H1 (cell line): Measurements from ENCODE around the gene TGFBRAP1. TPM values are rescaled to one million over a fixed set of nuclear protein-coding genes. Genes with fewer than 3 reads are reported as not detected.

Experiments used
- CTCF ChIA-PET: fragments of 300-600 bp; sonication (Branson Sonifier 250); formaldehyde crosslinking; loops from one replicate; lab custom pipeline; 2021; ENCODE audit not compliant: partially characterized antibody; lab: Charles Lee
- POLR2A ChIA-PET: fragments of 300-600 bp; sonication (Branson Sonifier 250); formaldehyde crosslinking; loops from one replicate; lab custom pipeline; 2021; ENCODE audit warnings: inconsistent platforms; ENCODE audit not compliant: partially characterized antibody; lab: Charles Lee
- DNase-seq, 2 experiments: peaks; one replicate each; pipeline versions ENCODE4 v3.0.0 to v3.0.0-alpha.2; 2010 to 2022; ENCODE audit warnings: low spot score in 2 of 2, low read depth in 1 of 2, mixed read lengths in 1 of 2
- FAIRE-seq: peaks from 2 replicates; lab custom pipeline; 2011; peaks lifted over from hg19 to GRCh38; lab: Jason Lieb, UNC
- H2AFZ ChIP-seq: 2 replicates; pipeline ENCODE4 v1.8.1; 2012; ENCODE audit warnings: low read length, inconsistent platforms
- H2AK5ac ChIP-seq: 2 replicates; pipeline ENCODE4 v1.6.1; 2013; ENCODE audit warnings: low read depth, low read length
- H2BK120ac ChIP-seq: replicated peaks from 2 replicates; pipeline ENCODE3; 2013; ENCODE audit warnings: low read depth, low read length, inconsistent platforms
- H2BK12ac ChIP-seq: 2 replicates; pipeline ENCODE4 v1.6.1; 2013; ENCODE audit warnings: low read depth, low read length
- H2BK15ac ChIP-seq: 2 replicates; pipeline ENCODE4 v1.6.1; 2013; ENCODE audit warnings: low read length
- H2BK20ac ChIP-seq: 2 replicates; pipeline ENCODE4 v1.6.1; 2013; ENCODE audit warnings: low read length
- H2BK5ac ChIP-seq: 2 replicates; pipeline ENCODE4 v1.6.1; 2013; ENCODE audit warnings: low read depth, low read length
- H3K14ac ChIP-seq: 2 replicates; pipeline ENCODE4 v1.6.1; 2013; ENCODE audit warnings: inconsistent platforms; ENCODE audit not compliant: insufficient read length
- H3K18ac ChIP-seq: 2 replicates; pipeline ENCODE4 v1.6.1; 2013; ENCODE audit warnings: low read length; ENCODE audit errors: extremely low read depth
- H3K23ac ChIP-seq: 2 replicates; pipeline ENCODE4 v1.6.1; 2013; ENCODE audit warnings: inconsistent platforms; ENCODE audit not compliant: insufficient read length
- H3K23me2 ChIP-seq: 2 replicates; pipeline ENCODE4 v1.6.1; 2013; ENCODE audit warnings: low read depth, low read length
- H3K27ac ChIP-seq: 2 replicates; pipeline ENCODE4 v1.6.1; 2011; ENCODE audit warnings: low read depth, low read length, inconsistent platforms
- H3K27me3 ChIP-seq, 4 experiments: replicated peaks in 1 of 4; 1 replicate in 1 of 4; 2 replicates in 3 of 4; pipeline versions ENCODE4 v1.6.1 to v1.8.1; 2011 to 2013; ENCODE audit warnings: low read length in 3 of 4, mild to moderate bottlenecking in 3 of 4, inconsistent platforms in 2 of 4, mixed read lengths in 2 of 4, moderate library complexity in 1 of 4; ENCODE audit not compliant: control insufficient read depth in 3 of 4, insufficient read depth in 3 of 4; ENCODE audit errors: extremely low read depth in 1 of 4
- H3K36me3 ChIP-seq, 4 experiments: 2 replicates each; pipeline versions ENCODE4 v1.6.1 to v1.8.1; 2011 to 2013; ENCODE audit warnings: mild to moderate bottlenecking in 4 of 4, low read length in 3 of 4, moderate library complexity in 2 of 4, control low read depth in 1 of 4, inconsistent platforms in 1 of 4; ENCODE audit not compliant: insufficient read depth in 4 of 4, control insufficient read depth in 2 of 4
- H3K4ac ChIP-seq: replicated peaks from 2 replicates; pipeline ENCODE3; 2013; ENCODE audit warnings: low read length, low read depth, mixed read lengths, inconsistent platforms; ENCODE audit not compliant: insufficient read length
- H3K4me1 ChIP-seq, 4 experiments: replicated peaks in 1 of 4; 1 replicate in 1 of 4; 2 replicates in 3 of 4; pipeline versions ENCODE4 v1.6.1 to v1.8.1; 2011 to 2013; ENCODE audit warnings: low read length in 3 of 4, inconsistent platforms in 2 of 4, mixed read lengths in 1 of 4; ENCODE audit not compliant: insufficient read depth in 4 of 4, control insufficient read depth in 3 of 4
- H3K4me2 ChIP-seq, 2 experiments: 2 replicates each; pipeline versions ENCODE4 v1.6.1 to v1.8.1; 2011 to 2013; ENCODE audit warnings: low read depth in 2 of 2, low read length in 2 of 2, control low read depth in 1 of 2, inconsistent platforms in 1 of 2, mild to moderate bottlenecking in 1 of 2; ENCODE audit not compliant: insufficient read depth in 1 of 2
- H3K4me3 ChIP-seq, 4 experiments: fragments of 200-600, 300-600 bp in 1 of 4; sonication (generic), shearing (Covaris generic), sonication (Bioruptor Twin) in 1 of 4; 2 replicates each; pipeline versions ENCODE4 v1.5.1 to v1.8.1; 2011 to 2016; ENCODE audit warnings: low read length in 4 of 4, low read depth in 3 of 4, control low read depth in 2 of 4, inconsistent platforms in 2 of 4, mild to moderate bottlenecking in 2 of 4, mixed read lengths in 1 of 4, moderate library complexity in 1 of 4; ENCODE audit not compliant: insufficient read depth in 2 of 4; ENCODE audit errors: extremely low read depth in 1 of 4
- H3K56ac ChIP-seq: replicated peaks from 2 replicates; pipeline ENCODE3; 2013; ENCODE audit warnings: low read depth, mild to moderate bottlenecking, mixed read lengths, low read length, inconsistent platforms; ENCODE audit not compliant: insufficient read length
- H3K79me1 ChIP-seq: 2 replicates; pipeline ENCODE4 v1.6.1; 2013; ENCODE audit warnings: low read depth, low read length, control low read depth
- H3K79me2 ChIP-seq, 2 experiments: 2 replicates each; pipeline versions ENCODE4 v1.6.1 to v1.8.1; 2012 to 2013; ENCODE audit warnings: low read length in 2 of 2, mild to moderate bottlenecking in 2 of 2, inconsistent platforms in 1 of 2; ENCODE audit not compliant: insufficient read depth in 2 of 2, control insufficient read depth in 1 of 2
- H3K9ac ChIP-seq, 4 experiments: replicated peaks in 1 of 4; 1 replicate in 1 of 4; 2 replicates in 3 of 4; pipeline versions ENCODE4 v1.6.1 to v1.8.1; 2011 to 2013; ENCODE audit warnings: low read depth in 3 of 4, low read length in 3 of 4, control low read depth in 2 of 4, mild to moderate bottlenecking in 2 of 4, moderate library complexity in 2 of 4, inconsistent platforms in 1 of 4; ENCODE audit errors: extremely low read depth in 1 of 4
- H3K9me3 ChIP-seq, 2 experiments: 2 replicates each; pipeline versions ENCODE4 v1.6.1 to v1.8.1; 2012 to 2013; ENCODE audit warnings: mild to moderate bottlenecking in 2 of 2, moderate library complexity in 2 of 2, control low read depth in 1 of 2, inconsistent platforms in 1 of 2, low read depth in 1 of 2, low read length in 1 of 2, mixed read lengths in 1 of 2; ENCODE audit not compliant: insufficient read depth in 2 of 2
- H4K20me1 ChIP-seq, 2 experiments: replicated peaks in 1 of 2; 2 replicates each; pipeline versions ENCODE3 to v1.8.1; 2011 to 2013; ENCODE audit warnings: inconsistent platforms in 2 of 2, low read length in 2 of 2, mild to moderate bottlenecking in 1 of 2; ENCODE audit not compliant: insufficient read depth in 2 of 2, control insufficient read depth in 1 of 2
- H4K5ac ChIP-seq: 2 replicates; pipeline ENCODE4 v1.6.1; 2013; ENCODE audit warnings: low read length, low read depth, mixed read lengths, inconsistent platforms; ENCODE audit not compliant: insufficient read length
- H4K8ac ChIP-seq: 2 replicates; pipeline ENCODE4 v1.8.0; 2013; ENCODE audit warnings: mild to moderate bottlenecking, moderate library complexity, low read length, inconsistent platforms; ENCODE audit not compliant: insufficient read depth; ENCODE audit errors: extremely low read depth
- H4K91ac ChIP-seq: replicated peaks from 2 replicates; pipeline ENCODE3; 2013; ENCODE audit warnings: low read length, mixed read lengths, inconsistent platforms; ENCODE audit not compliant: insufficient read length
- CTCF ChIP-seq, 3 experiments: IDR thresholded peaks; 1 replicate in 2 of 3; 2 replicates in 1 of 3; pipeline versions ENCODE4 v1.5.1 to v1.6.1; 2011; ENCODE audit warnings: low read length in 3 of 3, mild to moderate bottlenecking in 3 of 3, inconsistent platforms in 2 of 3, low read depth in 1 of 3, moderate library complexity in 1 of 3; ENCODE audit not compliant: insufficient read depth in 1 of 3; ENCODE audit errors: control extremely low read depth in 1 of 3
- KDM1A ChIP-seq: fragments of 200-600, 300-600 bp; sonication (generic); IDR thresholded peaks from 2 replicates; pipeline ENCODE4 v1.7.1; 2016; ENCODE audit warnings: mild to moderate bottlenecking, low read length, borderline replicate concordance
- MAX ChIP-seq: IDR thresholded peaks from 2 replicates; pipeline ENCODE4 v1.6.1; 2012; ENCODE audit warnings: inconsistent platforms
- RAD21 ChIP-seq, 2 experiments: IDR thresholded peaks in 1 of 2; conservative IDR thresholded peaks in 1 of 2; 2 replicates each; pipeline ENCODE4 v1.6.1; 2011; ENCODE audit warnings: low read depth in 2 of 2, low read length in 2 of 2, improper control_type of control experiment in 1 of 2, inconsistent platforms in 1 of 2, mild to moderate bottlenecking in 1 of 2, moderate library complexity in 1 of 2
- TAF7 ChIP-seq: optimal IDR thresholded peaks from 2 replicates; pipeline ENCODE3; 2011; ENCODE audit warnings: low read depth, mild to moderate bottlenecking, inconsistent platforms, low read length, moderate library complexity, borderline replicate concordance
- WGBS, 2 experiments: shearing (Covaris generic) in 1 of 2; methylation state at CpG; one replicate each; pipeline versions ENCODE4 v1.1.6 to v1.1.7; 2013 to 2015; ENCODE audit warnings: low lambda C conversion rate in 2 of 2, mixed read lengths in 2 of 2, inconsistent platforms in 1 of 2, low coverage in 1 of 2, missing lambda C conversion rate in 1 of 2; ENCODE audit not compliant: insufficient replicate concordance in 2 of 2, insufficient coverage in 1 of 2, insufficient read length in 1 of 2; ENCODE audit errors: extremely low coverage in 1 of 2, missing lambda C conversion rate in 1 of 2; 5-methylcytosine and 5-hydroxymethylcytosine counted together
- polyA plus RNA-seq, 7 experiments: library from polyadenylated mRNA; depleted of rRNA in 3 of 7; stranded (reverse) in 5 of 7; unstranded in 2 of 7; fragments of >200 nt in 5 of 7; fragments of 200-250 nt in 2 of 7; gene quantifications; 1 replicate in 5 of 7; 2 replicates in 1 of 7; 4 replicates in 1 of 7; pipeline versions ENCODE4 v1.2.1 to v1.2.3, GENCODE V29; 2011 to 2013; ENCODE audit warnings: missing spikeins in 2 of 7, mixed read lengths in 2 of 7
- total RNA-seq: library from RNA; stranded (reverse); fragmentation: NEBNext Ultra II Directional; extraction: Animal tissue kit (Norgen Biotek cat#: 25700); gene quantifications from 2 replicates; pipeline ENCODE4 v1.2.1, GENCODE V29; 2021

TGFBRAP1 gene
- total and polyA plus RNA-seq, 2 of the 8 experiments (the other 6 are each of a cell fraction or from before 2014, with no cell fraction given): 11.2 to 20.2 TPM

- no peak overlapping the region for H2BK120ac ChIP-seq
- H3K4me2 ChIP-seq: no peak overlapping the region
- no peaks in the 10 kb centered on the region; the same call in 1 of the 2 replicates for H3K23me2 ChIP-seq
- no peaks in the 10 kb centered on the region; the same call in 1 of the 2 replicates for H3K79me1 ChIP-seq
- no peak overlapping the region for H3K4me3 ChIP-seq
- H4K5ac ChIP-seq: no peak overlapping the region
- peaks cover 0 to 17% (median 8%) of the 10 kb centered on the region in 4 experiments; a peak in 6 of 8 replicates for H3K36me3 ChIP-seq
- H4K20me1 ChIP-seq: peaks cover 0 to 6% of the 10 kb centered on the region in 2 experiments
- peaks cover 0 to 3% of the 10 kb centered on the region in 2 experiments; a peak in 2 of 4 replicates for H3K79me2 ChIP-seq
- no peak overlapping the region for H4K91ac ChIP-seq
- WGBS, 2 experiments: 63% methylated on average over 5 of the region's 5 CpGs; no CpG with 5 or more reads in 1 of the 2 experiments
- no peak overlapping the region for H3K27ac ChIP-seq
- DNase-seq (peak; percentile 44 to 74), FAIRE-seq (no peak)
- H3K56ac ChIP-seq: no peak overlapping the region
- no peak overlapping the region for H2BK15ac ChIP-seq
- POLR2A ChIA-PET: interaction anchor here (1.3 kb wide), 1 partner anchor 16 kb away, joined by 6 read pairs; no protein-coding TSS in a partner anchor
- no peak overlapping the region for H3K23ac ChIP-seq
- H3K18ac ChIP-seq: no peak overlapping the region
- H2AK5ac ChIP-seq: no peak overlapping the region
- H3K9me3 ChIP-seq: no peaks in the 10 kb centered on the region
- no peak overlapping the region for H3K9ac ChIP-seq
- no peak overlapping the region for H4K8ac ChIP-seq
- no peaks in the 10 kb centered on the region for H3K27me3 ChIP-seq
- H2BK5ac ChIP-seq: no peak overlapping the region
- H3K4ac ChIP-seq: no peak overlapping the region
- no peak overlapping the region for H2BK12ac ChIP-seq
- H2BK20ac ChIP-seq: no peak overlapping the region
- H2AFZ ChIP-seq: no peak overlapping the region
- H3K14ac ChIP-seq: no peak overlapping the region
- CTCF ChIA-PET: interaction anchor here (0.7 to 3.8 kb wide), 23 partner anchors 9 to 656 kb away, joined by 3 to 26 read pairs (median 4); no protein-coding TSS in a partner anchor
- no peaks in the 10 kb centered on the region for H3K4me1 ChIP-seq
- TF ChIP-seq TAF7 (no peak), KDM1A (no peak), MAX (peak; percentile 38; the same call in 1 of the 2 replicates), RAD21 (IDR thresholded peaks at IDR 0.05 in 1 of 2, conservative IDR thresholded peaks at IDR 0.05 in 1 of 2; ENCODE audit: low read depth in 2 of 2, low read length in 2 of 2) (peak; percentile 66 to 67), CTCF (IDR thresholded peaks at IDR 0.05; ENCODE audit: control extremely low read depth in 1 of 3, insufficient read depth in 1 of 3, low read depth in 1 of 3, low read length in 3 of 3) (peak; percentile 31 to 71 (median 71))
- TF ChIP-seq, all 59 proteins: peak for 3
These were observed 34.6 kb downstream of the TGFBRAP1 start for GRCh38 chr2:105294844-105295481.
